Right renal cortex interstitium (tissue), 3 donors: ENCODE measurements around the gene VSTM1. TPM values are rescaled to one million over a fixed set of nuclear protein-coding genes. Genes with fewer than 3 reads are reported as not detected.

Experiments
- DNase-seq, 3 donors: peaks; one replicate each; pipeline ENCODE4 v3.0.0-alpha.2; 2013; ENCODE audit warnings: low read depth in 3 of 3, low spot score in 2 of 3
- polyA plus RNA-seq, 3 donors: library from polyadenylated mRNA; unstranded; fragments of 120-200 nt; gene quantifications; one replicate each; pipeline ENCODE4 v1.2.1, GENCODE V29; 2013; ENCODE audit not compliant: insufficient read length in 3 of 3

VSTM1 gene
- polyA plus RNA-seq, 3 donors, result 0.23 to 0.42 TPM; not detected in 1

GRCh38 chr19:54013866-54014265, 49.8 kb downstream of the VSTM1 start:
- no peak for DNase-seq

- no peak for DNase-seq
Observed at GRCh38 chr19:54011507-54012211, 52.0 kb downstream of the VSTM1 start.

- no peak for DNase-seq
Observed at GRCh38 chr19:54010474-54010873, 53.2 kb downstream of the VSTM1 start.

- DNase-seq, result no peak
Observed at GRCh38 chr19:54009440-54009839, 54.3 kb downstream of the VSTM1 start.

- no peak for DNase-seq
Observed at GRCh38 chr19:54002495-54003315, 61.0 kb downstream of the VSTM1 start.

GRCh38 chr19:54001496-54001895, 62.2 kb downstream of the VSTM1 start:
- DNase-seq, result no peak

- DNase-seq, result no peak
Observed at GRCh38 chr19:53999694-54000093, 64.0 kb downstream of the VSTM1 start.

- DNase-seq, result no peak
Observed at GRCh38 chr19:53998223-53998622, 65.5 kb downstream of the VSTM1 start.

- no peak for DNase-seq
Observed at GRCh38 chr19:53994811-53995210, 68.9 kb downstream of the VSTM1 start.

- DNase-seq, result no peak
Observed at GRCh38 chr19:53993448-53993847, 70.2 kb downstream of the VSTM1 start.

GRCh38 chr19:53992815-53993214, 70.9 kb downstream of the VSTM1 start:
- DNase-seq, result no peak

- DNase-seq, result no peak
Observed at GRCh38 chr19:53992211-53992610, 71.5 kb downstream of the VSTM1 start.

GRCh38 chr19:53991224-53992113, 72.2 kb downstream of the VSTM1 start, which contains the start of gene CACNG6:
Gene CACNG6, plus strand, starts transcription at chr19:53991637. Its CDS starts 1,241 bp downstream, at chr19:53992878.
- DNase-seq, result no peak

Other genes with a start within 250 kb of the VSTM1 start
- gene NLRP12, start 239.6 kb downstream of the VSTM1 start, polyA plus RNA-seq, result under 1 TPM; 0.10 to 0.26 (median 0.25) TPM
- gene MYADM, start 196.0 kb downstream of the VSTM1 start, polyA plus RNA-seq, result 10 to 100 TPM; 61.0 to 67.8 (median 67.8) TPM
- under 1 TPM; 0.21 to 0.47 (median 0.24) TPM for gene PRKCG, start 181.7 kb downstream of the VSTM1 start, polyA plus RNA-seq
- gene CACNG7, start 154.6 kb downstream of the VSTM1 start, polyA plus RNA-seq, result under 1 TPM; 0.50 to 0.89 (median 0.68) TPM
- under 1 TPM; 0.17 to 0.21 (median 0.20) TPM for gene CACNG8, start 101.0 kb downstream of the VSTM1 start, polyA plus RNA-seq
- gene CACNG6, start 72.3 kb downstream of the VSTM1 start, polyA plus RNA-seq, result under 1 TPM; 0.44 to 0.74 (median 0.71) TPM
- gene TARM1, start 17.5 kb upstream of the VSTM1 start, polyA plus RNA-seq, result not detected
- gene OSCAR, start 36.9 kb upstream of the VSTM1 start, polyA plus RNA-seq, result under 1 TPM; 0.11 to 0.20 (median 0.18) TPM
- 100 to 1,000 TPM in 1 of 3 donors, 10 to 100 TPM in 2; 87.3 to 113 (median 96.6) TPM for gene NDUFA3, start 39.0 kb upstream of the VSTM1 start, polyA plus RNA-seq
- 10 to 100 TPM; 11.9 to 13.8 (median 12.3) TPM for gene TFPT, start 51.8 kb upstream of the VSTM1 start, polyA plus RNA-seq
- 10 to 100 TPM; 70.4 to 75.2 (median 72.5) TPM for gene PRPF31, start 51.9 kb upstream of the VSTM1 start, polyA plus RNA-seq
- gene CNOT3, start 73.9 kb upstream of the VSTM1 start, polyA plus RNA-seq, result 10 to 100 TPM; 64.7 to 74.7 (median 70.8) TPM
- 1 to 10 TPM; 7.3 to 7.6 (median 7.6) TPM for gene LENG1, start 95.8 kb upstream of the VSTM1 start, polyA plus RNA-seq
- gene TMC4, start 109.3 kb upstream of the VSTM1 start, polyA plus RNA-seq, result 10 to 100 TPM; 23.0 to 33.2 (median 25.3) TPM
- gene MBOAT7, start 125.7 kb upstream of the VSTM1 start, polyA plus RNA-seq, result 10 to 100 TPM; 44.6 to 60.5 (median 54.0) TPM
- gene TSEN34, start 127.4 kb upstream of the VSTM1 start, polyA plus RNA-seq, result 10 to 100 TPM; 41.3 to 49.2 (median 42.1) TPM
- 1,000 to 10,000 TPM; 1,272 to 1,378 (median 1,292) TPM for gene RPS9, start 137.0 kb upstream of the VSTM1 start, polyA plus RNA-seq
- gene LILRB3, start 159.1 kb upstream of the VSTM1 start, polyA plus RNA-seq, result 1 to 10 TPM in 1 of 3 donors, under 1 TPM in 2; 0.74 to 1.1 (median 1.00) TPM
- under 1 TPM; 0.37 to 0.42 (median 0.39) TPM for gene LILRA6, start 178.9 kb upstream of the VSTM1 start, polyA plus RNA-seq
- 1 to 10 TPM; 1.3 to 1.5 (median 1.4) TPM for gene LILRB5, start 193.4 kb upstream of the VSTM1 start, polyA plus RNA-seq
- gene LILRB2, start 217.2 kb upstream of the VSTM1 start, polyA plus RNA-seq, result 1 to 10 TPM in 2 of 3 donors, under 1 TPM in 1; 0.85 to 1.2 (median 1.1) TPM
- gene LILRA5, start 249.3 kb upstream of the VSTM1 start, polyA plus RNA-seq, result under 1 TPM; 0.23 to 0.62 (median 0.31) TPM